Islet of Langerhans (tissue), 1 donor: ENCODE results near the gene MOSPD2.

Experiments used
- FAIRE-seq: peaks from one replicate; lab custom pipeline; 2011; peaks lifted over from hg19 to GRCh38; lab: Jason Lieb, UNC

MOSPD2 gene

DNA sequence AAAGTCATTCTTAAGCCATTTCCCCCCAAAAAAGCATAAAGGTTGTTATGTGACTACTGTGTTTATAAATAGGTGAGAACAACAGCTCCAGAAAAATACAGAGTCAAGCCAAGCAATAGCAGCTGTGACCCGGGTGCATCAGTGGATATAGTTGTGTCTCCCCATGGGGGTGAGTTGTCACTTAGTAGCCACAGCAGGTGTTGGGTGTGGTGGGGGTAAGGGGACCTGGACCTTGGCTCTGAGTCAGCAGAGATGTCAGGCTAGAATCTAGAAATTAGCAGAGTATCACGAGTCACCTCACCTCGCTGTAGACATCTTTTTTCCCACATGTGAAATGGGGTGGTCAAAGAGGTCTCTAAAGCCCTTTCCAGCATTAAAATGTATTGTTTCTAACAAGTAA lies 42.4 kb downstream of the MOSPD2 start:
- no peak for FAIRE-seq

DNA sequence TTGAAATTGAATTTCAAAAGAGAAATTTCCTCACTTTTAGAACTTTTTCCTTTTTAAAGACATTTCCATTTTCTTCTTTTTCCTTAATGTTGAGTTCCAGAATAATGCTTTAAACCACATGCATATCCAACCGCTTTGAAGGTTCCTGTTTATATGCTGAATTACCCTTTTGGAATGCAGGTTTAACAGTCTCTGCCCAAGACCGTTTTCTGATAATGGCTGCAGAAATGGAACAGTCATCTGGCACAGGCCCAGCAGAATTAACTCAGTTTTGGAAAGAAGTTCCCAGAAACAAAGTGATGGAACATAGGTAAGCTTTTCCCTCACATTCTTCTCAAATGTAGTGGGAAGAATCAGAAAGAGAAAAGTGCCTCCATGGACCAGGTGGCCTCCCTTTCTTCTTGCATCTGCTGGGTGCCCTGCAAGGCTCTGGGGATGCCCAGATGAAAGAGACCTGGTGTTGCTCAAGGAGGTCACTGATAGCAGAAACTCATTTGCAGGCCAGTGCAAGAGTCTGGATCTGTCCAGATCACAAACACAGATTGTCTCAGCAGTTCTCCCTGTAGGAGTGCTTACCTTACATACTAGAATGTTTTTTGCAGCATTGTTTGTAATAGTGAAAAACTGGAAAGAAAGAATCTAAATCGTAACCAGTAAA lies 42.9 kb downstream of the MOSPD2 start:
- FAIRE-seq: no peak

DNA sequence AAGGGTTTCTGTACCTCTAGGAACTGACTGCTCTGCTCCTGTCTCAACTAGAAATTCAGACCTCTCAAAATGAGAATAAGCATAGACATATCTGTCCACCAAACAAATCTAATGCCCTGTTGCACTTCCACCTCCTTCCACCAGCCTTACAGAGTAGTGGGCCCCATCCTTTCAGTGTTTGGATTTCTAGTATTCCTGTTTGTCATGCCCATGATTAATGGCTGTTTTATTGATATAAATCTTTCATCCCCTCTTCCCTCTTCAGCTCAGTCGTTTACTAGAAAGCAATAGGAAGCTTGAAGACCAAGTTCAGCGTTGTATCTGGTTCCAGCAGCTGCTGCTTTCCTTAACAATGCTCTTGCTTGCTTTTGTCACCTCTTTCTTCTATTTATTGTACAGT lies 46.2 kb downstream of the MOSPD2 start:
- FAIRE-seq: no peak

DNA sequence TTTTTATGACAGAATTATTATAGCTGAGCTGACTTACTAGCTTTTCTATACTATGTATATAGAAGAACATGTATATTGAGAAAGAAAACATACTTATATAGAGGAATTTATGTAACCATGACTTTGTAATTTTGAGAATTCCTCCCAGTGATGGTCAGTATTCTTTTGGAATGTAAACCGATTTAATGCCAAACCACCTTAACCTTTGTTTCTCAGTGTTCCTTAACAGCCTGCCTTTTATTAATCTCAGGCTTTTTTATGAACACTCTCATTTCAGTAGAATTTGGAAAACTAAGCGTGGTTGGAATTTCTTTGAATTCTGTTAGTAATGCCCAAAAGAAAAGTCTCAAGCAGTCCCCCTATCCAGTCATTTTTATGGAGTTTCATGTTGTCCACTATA lies 47.0 kb downstream of the MOSPD2 start:
- FAIRE-seq: no peak

DNA sequence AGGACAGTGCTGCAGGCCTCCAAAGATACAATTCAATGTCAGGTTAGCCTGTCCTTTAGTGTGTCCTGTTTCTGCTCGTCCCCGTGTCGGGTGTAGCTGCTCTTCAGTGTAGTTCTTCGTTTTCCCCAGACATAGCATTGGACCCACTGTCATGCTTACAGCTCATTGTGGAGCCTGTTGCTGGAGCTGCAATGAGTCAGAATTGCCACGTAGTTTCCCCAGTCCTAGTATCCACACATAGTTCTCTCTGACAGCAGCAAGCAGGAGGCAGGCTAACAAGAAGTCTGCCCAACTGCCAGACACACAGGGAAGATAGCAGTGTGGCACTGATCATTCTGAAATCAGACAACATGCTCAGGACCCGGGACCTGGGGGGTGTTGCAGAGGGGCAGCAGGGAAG lies 49.2 kb downstream of the MOSPD2 start:
- FAIRE-seq: no peak

DNA sequence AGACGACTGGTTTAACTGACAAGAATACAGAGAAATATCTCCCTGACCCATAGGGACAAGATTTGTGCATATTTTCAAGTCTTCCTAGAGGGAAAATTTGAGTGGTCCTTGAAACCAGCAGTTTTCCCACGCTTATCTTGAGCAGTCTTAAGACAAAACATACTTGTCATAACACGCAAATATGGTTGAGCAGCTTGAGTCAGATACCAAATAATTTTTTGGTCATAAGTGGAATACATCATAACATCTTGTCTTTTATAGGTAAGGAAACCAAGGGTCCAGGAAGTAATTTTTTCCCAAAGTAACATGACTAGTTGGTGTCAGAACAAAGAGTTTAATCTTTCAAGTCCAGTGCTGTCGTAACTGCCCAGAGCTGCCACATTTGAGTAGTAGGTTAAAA lies 50.5 kb downstream of the MOSPD2 start:
- no peak for FAIRE-seq

DNA sequence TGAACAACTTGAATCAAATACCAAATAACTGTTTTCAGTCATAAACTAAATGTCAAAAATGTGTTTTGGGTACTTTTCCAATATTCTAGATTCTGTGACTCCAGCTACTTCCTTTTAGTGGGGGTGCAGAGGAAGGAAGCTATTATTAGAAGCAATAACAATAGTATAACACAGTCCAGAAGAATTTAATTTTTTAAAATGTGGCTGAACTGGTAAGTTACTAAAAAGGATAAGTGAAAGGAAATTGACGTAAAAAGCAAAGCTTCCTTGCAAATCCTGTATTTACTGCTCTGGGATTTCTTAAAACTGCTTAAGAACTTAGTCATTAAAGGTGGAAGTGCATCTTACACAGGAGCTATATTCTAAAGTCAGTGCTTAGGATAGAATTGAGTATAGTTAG lies 53.2 kb downstream of the MOSPD2 start:
- no peak for FAIRE-seq

DNA sequence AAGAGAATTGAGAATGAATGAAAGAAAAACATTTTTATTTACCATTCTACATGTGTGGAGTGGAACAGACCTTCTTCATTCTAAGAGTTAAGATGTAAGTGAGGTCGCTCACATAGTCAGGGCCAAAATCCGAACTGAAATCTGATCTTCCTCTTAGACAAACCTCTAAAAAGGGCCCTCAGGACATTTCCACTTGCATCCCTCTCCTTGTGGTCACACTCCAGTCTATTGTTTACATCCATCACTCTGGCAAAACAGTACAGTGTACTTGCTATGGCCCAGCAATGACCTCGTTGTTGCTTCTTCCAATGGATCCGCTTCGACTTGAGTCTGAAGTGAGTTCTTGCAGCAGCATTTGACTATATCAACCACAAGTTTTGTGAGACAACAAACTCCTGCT lies 54.2 kb downstream of the MOSPD2 start:
- no peak for FAIRE-seq

DNA sequence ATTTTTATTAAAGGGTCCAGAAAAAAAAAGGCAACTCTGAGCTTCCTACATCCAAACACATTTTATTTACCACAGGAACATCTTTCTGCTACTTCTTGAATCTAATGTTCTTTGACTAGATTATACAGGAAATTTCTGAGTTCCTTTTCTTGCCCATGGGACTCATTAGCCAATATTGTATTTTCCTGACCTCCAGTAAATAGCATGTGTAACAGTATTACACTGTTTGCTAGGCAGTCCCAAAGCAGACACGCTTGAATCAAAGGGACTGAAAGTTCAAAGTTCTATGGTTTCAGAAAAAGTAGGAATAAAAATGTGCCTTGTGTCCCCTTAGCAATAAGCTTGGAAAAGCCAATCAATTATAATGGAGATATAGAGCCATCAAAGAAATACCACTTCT lies 57.4 kb downstream of the MOSPD2 start:
- FAIRE-seq: no peak

DNA sequence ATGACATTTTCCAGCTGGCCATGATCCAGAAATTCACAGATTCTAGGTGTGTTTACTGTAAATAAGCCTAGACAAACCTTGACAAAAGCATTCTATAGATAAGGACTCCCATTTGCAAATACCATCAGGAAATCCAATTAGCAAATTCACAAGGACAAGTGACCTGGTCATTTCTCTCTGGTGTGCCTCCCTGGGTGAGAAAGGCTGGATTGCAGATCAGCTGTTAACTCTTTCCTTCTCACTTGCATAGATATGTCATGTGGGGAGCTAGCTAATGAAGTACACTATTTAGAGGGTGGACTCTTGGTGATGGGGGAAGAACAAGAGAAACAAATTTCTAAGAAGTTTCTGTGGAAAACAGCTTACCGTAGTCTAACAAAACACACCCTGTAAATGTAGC lies 58.9 kb downstream of the MOSPD2 start:
- no peak for FAIRE-seq

DNA sequence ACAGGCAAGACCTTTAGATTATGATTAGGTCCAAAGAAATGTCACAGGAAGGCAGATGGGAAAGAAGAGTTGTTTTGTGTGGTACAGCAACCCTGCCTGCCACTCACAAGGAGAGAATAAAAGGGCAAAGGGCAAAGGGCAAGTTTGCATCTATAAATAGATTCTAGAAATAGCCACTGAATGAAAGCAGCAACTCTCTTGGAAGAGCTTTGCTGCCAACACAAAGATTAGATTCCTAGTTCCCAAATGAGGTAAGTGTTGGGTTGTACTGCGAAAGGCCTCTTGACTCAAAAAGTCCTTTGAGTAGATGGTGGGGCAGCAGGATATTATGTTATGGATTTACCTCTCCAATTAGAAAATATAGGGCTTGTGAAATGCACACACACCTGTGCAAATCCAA lies 61.2 kb downstream of the MOSPD2 start:
- FAIRE-seq: no peak

DNA sequence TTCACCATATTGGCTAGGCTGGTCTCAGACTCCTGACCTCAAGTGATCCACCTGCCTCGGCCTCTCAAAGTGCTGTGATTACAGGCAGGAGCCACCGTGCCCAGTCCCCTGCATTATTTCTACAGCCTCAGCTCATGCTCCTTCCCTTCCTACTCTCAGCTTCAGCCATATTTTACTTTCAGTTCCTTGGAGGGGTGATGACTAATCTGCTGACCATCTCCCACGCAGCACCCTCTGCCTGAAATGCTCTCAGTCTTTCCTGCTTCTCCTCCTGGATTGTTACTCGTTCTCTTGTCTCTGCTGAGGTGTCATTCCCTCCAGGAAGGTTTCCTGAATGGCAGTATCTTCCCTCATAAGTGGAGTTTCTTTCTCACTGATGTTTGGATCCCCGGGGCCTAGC lies 63.3 kb downstream of the MOSPD2 start:
- FAIRE-seq: no peak

DNA sequence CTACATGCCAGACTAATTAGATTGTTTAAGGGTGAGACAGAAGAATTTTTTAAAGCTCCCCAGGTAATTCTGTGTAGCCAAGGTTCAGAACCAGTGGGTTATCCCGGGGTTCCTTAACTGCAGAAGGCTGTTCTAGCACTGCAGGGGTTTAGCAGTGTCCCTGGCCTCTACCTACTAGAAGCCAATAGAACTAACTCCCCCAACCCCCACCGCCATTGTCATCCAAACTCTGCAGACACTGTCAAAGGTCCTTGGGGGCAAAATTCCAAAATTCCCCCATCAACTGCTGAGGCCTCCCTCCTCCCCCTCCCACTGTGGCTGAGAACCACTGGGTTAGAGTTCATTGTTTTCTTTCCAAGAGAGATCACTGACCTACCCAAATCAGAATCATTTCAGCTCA lies 66.4 kb downstream of the MOSPD2 start:
- no peak for FAIRE-seq

DNA sequence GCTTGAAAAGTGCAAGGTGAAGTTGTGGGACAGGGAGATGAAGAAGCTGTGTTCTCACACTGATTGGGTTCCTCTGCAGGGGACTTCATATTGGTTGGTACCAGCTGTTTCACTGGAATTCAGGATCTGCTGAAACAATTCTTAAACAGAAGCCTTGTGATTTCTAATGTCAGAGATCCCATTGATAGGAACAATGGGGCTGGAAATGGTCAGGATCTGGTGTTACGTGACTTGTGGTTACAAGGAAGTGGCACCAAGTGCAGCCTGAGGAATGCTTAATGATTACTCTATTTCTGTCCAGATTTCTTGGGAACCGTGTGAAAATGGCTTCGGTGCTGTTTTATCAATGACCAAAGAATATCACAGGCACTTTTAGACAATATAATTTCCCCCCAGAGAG lies 68.1 kb downstream of the MOSPD2 start:
- FAIRE-seq: no peak

DNA sequence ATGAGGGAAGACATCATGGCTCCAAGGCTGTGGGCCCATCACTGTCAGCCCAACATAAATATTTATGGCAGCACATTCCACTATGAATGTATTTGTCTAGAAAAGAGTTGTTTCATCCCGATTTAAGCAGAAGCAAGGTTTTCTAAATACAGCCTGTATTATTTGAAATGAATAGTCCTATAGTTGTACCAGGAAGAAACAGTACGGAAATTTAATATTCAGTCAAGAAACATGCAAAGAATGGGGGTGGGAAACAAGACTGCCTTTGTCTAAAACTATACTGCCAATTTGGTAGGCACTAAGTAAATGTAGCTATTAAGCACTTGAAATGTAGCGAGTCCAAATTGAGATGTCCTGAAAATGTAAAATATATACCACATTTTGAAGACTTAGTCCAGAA lies 69.1 kb downstream of the MOSPD2 start:
- FAIRE-seq: no peak

DNA sequence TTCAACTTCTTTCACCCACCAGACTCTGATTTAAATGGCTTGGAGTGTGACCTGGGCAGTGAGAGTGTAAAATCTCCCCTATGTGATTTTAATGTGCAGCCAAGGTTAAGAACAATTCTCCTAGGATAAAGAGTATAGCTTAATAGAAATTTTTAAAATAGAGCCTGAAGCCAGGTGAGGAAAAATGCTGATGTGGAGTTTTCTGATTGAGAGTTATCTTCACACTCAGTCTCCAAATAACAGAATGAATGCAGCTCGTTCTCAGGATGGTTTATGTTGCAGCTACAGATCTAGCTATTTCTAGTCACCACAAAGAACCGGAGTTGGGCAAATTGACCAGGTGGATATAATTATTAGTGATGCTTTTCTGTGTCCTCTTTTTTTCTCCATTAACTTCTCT lies 70.7 kb downstream of the MOSPD2 start:
- FAIRE-seq: no peak

DNA sequence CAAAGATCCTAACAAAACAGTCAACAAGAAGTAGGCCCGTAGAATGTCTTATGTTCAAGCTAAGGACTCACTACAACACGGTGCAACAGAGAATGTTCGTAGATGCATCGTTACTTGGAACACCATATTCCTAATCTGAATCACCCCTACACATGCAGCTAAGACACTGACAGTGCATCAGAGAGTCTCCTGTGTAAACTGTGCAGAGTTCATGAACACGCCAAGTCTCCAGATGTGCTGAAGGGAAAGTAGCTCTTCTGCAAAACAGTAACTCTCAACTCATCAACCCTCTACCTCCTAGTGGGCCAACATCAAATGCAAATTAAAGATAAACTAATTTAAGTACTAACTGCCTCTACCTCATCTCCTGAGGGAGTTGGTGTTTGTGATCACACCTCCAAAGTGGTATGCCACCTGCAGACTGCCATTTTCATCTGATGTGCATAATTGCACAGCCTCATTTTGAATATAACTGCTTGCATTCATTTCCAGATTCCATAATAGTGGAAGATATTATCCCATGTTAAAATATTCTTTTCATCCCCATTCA lies 73.5 kb downstream of the MOSPD2 start:
- FAIRE-seq: no peak

DNA sequence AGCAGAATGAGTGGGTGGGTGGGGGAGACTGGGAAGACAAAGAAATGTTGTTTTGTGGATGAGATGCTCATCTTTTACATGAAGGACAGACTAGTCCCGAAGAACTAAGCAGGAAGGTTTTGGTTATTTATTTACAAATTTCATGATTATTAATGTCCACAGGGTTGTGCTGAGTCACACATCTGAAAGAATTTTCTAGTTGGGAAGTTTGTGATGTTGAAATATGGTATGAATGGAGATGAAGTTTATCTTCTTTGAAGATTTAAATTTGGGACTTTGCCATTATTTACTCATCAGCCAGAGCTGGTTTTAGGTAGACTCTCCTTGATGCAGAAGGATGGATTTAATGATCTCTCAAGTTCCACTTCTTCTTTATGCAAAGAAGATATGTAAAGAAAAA lies 75.5 kb downstream of the MOSPD2 start:
- no peak for FAIRE-seq

DNA sequence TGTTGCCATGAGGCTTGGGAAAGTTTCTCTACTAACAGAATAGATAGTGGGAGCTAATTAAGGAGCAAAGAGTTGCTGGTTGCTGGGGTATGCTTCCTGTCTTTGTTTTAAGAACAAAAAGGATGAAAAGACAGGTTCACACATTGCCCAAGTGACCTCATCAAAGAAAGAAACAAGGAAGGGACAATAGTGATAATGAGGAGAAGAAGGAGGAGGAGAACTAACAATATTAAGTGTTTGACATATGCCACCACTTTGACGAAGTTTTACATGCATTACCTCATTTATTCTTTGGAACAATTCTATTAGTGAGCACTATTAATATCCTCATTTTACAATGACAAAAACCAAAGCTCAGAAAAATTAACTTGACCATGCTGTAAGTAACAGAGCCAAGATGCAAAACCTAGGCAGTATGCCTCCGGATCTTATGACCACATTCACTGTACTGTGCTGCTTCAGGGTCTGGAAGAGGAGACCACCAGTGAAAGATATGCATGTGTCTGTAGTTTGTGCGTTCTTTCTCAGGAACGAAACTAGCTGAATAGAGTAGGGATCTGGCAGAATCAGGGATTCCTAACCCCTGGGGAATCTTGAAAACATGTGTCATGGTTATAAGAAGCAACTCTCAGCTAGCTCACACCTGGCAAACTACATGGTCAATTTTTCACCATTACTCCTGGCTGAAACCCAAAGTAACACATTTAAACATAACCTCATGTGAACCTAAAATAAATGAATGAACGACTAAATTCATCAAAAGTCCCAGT lies 83.8 kb downstream of the MOSPD2 start:
- no peak for FAIRE-seq

DNA sequence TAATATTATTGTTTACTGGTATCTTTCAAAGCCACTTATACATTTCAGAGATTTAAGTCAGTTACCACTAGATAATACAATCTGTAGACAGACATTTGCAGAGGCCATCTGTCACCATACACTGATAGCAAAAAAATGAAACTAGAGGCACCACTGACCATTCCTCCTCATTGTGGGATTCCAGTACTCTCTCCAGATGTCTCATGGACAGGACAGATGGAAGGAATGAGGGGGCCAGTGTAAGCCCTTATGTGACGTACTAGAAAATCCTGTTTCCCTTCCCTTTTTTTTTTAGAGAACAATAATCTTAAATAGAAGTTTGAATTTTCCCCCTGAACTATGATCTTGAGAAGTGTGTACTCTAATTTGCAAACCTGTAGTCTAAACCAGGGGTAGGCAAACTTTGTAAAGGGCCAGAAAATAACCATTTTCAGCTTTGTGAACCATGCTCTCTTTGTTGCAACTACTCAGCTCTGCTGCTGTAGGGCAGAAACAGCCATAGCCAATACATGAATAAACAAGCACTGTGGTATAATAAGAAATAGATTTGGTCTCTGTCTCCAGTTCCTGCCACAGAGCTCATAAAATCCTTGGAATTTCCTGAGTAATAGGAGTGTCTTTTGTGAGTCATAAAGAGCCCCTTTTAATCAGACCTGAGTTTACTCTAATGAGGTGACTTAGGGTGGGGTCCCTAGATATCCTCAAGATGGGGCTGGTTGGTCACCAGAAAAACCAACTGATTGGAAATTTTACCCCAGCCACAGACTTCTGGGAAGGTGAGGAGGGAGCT lies 90.4 kb downstream of the MOSPD2 start:
- no peak for FAIRE-seq

DNA sequence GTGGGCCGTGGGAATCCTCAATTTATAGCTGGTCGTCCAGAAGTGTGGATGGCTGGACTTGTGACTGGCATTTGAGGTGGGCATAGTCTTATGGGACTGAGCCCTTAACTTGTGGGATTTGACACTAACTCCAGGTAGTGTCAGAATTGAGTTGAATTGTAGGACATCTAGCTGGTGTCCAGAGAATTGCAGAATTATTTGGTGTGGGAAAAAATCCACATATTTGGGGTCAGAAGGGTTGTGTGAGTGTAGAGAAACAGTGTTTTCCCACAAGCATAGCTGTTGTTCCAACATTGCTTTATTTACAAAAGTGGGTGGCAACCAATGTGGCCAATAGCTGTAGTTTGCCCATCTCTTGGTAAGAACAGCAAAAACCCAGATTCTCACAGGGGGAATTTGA lies 91.3 kb downstream of the MOSPD2 start:
- FAIRE-seq: no peak
